Right lobe of liver (tissue), 6 donors: ENCODE measurements around the gene SAXO1. TPM values are rescaled to one million over a fixed set of nuclear protein-coding genes. Genes with fewer than 3 reads are reported as not detected.

Experiments used
- ATAC-seq, 4 donors: fragments of 200-7000 bp; cut with Tn5 transposase; one replicate each; pipeline ENCODE4 v1.9.1; 2020; ENCODE audit warnings: mild to moderate bottlenecking in 4 of 4, moderate library complexity in 4 of 4
- DNase-seq, 3 donors: peaks; one replicate each; pipeline ENCODE4 v3.0.0-alpha.2; 2020
- H3K27ac ChIP-seq, 3 donors: fragments of 200-600 bp; one replicate each; pipeline ENCODE4 v1.8.0; 2022
- H3K27me3 ChIP-seq, 2 donors: fragments of 200-600 bp; one replicate each; pipeline ENCODE4 v1.8.0; 2022
- H3K36me3 ChIP-seq, 4 donors: fragments of 200-600 bp; sonication (generic) in 1 of 4; one replicate each; pipeline versions ENCODE4 v1.5.1 to v1.8.0; 2017 to 2022; ENCODE audit warnings: control low read depth in 1 of 4
- H3K4me1 ChIP-seq, 4 donors: fragments of 200-600 bp; sonication (generic) in 1 of 4; one replicate each; pipeline versions ENCODE4 v1.5.1 to v1.8.0; 2017 to 2022; ENCODE audit warnings: control low read depth in 1 of 4
- H3K4me3 ChIP-seq, 3 donors: fragments of 200-600 bp; one replicate each; pipeline ENCODE4 v1.8.0; 2022
- H3K9me3 ChIP-seq, 4 donors: fragments of 200-600 bp; sonication (generic) in 1 of 4; one replicate each; pipeline versions ENCODE4 v1.5.1 to v1.8.0; 2017 to 2022; ENCODE audit warnings: control low read depth in 1 of 4
- POLR2A ChIP-seq: fragments of 450-650 bp; IDR thresholded peaks from one replicate; pipeline ENCODE4 v1.6.1; 2017; ENCODE audit warnings: antibody characterized with exemption, mild to moderate bottlenecking
- WGBS: methylation state at CpG from one replicate; pipeline ENCODE4 v1.1.6; 2018; ENCODE audit warnings: low coverage, low lambda C conversion rate; ENCODE audit not compliant: insufficient coverage; ENCODE audit errors: missing lambda C conversion rate; 5-methylcytosine and 5-hydroxymethylcytosine counted together
- intact Hi-C, 2 donors: fragments of 100-400 bp; cut with DNase I; formaldehyde crosslinking; loops; one replicate each; pipeline versions ENCODE4 v1.11.2 to v1.14.1; 2022
- total RNA-seq, 6 experiments: library from RNA; depleted of rRNA in 2 of 6; stranded (reverse); fragments of >200 nt in 2 of 6; fragmentation: NEBNext Ultra II Directional in 3 of 6; extraction: Animal tissue kit (Norgen Biotek cat#: 25700) in 3 of 6; gene quantifications; one replicate each; pipeline versions ENCODE4 v1.1.0 to v1.2.4, GENCODE V29; 2016 to 2023
- TF ChIP-seq, protein P1 (sequence below), 4 donors: fragments of 200-600 bp in 3 of 4; fragments of 450-650 bp in 1 of 4; IDR thresholded peaks; one replicate each; pipeline versions ENCODE4 v1.5.1 to v1.8.0; 2016 to 2022; ENCODE audit warnings: antibody characterized with exemption in 4 of 4, mild to moderate bottlenecking in 2 of 4
- donor health status: DM: no; HTN: yes; CAD: no.
- donor health status: DM: no; HTN: no; CAD: no.
- donor health status: DM: no; HTN: no; CAD: no.
- donor health status: DM: no; HTN: yes; CAD: no.
- donor health status: DM: no; HTN: yes; CAD: no.

The SAXO1 gene
- total RNA-seq, 6 experiments from 2014 or later, result 0.15 TPM; not detected in 5

DNA sequence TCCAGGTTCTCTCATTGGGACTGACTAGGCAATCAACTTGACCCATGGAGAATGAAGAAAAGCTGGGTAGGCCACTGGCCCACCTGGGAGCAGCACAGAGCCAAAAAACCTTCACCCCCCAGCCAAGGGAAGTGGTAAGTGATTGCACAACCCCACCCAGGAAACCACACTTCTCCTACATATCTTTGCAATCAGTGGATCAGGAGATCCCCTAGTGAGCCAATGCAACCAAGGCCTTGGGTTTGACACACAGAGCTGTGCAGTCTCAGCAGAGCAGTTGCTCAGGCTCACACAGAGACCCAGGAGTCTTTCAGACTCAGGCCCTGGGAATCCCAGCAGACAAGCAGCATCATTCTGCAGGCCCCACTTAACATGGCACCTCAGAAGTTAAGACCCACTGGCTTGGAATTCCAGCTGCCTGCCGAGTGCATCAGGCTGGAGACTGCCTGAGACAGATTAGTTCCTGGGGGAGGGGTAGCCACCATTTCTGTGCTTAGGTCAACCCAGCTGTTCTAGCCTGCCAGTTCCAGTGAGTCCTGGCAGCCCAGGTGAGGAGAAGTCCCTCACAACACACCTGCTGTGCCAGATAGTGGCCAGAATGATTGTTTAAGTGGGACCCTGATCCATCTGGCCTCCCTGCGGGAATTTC lies 136.4 kb downstream of the SAXO1 start:
- intact Hi-C loops, result no loop called here
- Histone ChIP-seq H3K27ac (no peak overlapping the region), H3K4me1 (no peaks in the 10 kb centered on the region), H3K9me3 (no peaks in the 10 kb centered on the region), H3K4me3 (no peak overlapping the region), H3K36me3 (no peaks in the 10 kb centered on the region), H3K27me3 (no peaks in the 10 kb centered on the region)
- no peak for TF ChIP-seq POLR2A
- TF ChIP-seq, protein P1, sequence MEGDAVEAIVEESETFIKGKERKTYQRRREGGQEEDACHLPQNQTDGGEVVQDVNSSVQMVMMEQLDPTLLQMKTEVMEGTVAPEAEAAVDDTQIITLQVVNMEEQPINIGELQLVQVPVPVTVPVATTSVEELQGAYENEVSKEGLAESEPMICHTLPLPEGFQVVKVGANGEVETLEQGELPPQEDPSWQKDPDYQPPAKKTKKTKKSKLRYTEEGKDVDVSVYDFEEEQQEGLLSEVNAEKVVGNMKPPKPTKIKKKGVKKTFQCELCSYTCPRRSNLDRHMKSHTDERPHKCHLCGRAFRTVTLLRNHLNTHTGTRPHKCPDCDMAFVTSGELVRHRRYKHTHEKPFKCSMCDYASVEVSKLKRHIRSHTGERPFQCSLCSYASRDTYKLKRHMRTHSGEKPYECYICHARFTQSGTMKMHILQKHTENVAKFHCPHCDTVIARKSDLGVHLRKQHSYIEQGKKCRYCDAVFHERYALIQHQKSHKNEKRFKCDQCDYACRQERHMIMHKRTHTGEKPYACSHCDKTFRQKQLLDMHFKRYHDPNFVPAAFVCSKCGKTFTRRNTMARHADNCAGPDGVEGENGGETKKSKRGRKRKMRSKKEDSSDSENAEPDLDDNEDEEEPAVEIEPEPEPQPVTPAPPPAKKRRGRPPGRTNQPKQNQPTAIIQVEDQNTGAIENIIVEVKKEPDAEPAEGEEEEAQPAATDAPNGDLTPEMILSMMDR (IDR thresholded peaks at IDR 0.05), result no peak
- DNase-seq, result no peak
- no peak for ATAC-seq
- no CpG with 5 or more reads among the region's 2 CpGs for whole genome bisulfite sequencing

DNA sequence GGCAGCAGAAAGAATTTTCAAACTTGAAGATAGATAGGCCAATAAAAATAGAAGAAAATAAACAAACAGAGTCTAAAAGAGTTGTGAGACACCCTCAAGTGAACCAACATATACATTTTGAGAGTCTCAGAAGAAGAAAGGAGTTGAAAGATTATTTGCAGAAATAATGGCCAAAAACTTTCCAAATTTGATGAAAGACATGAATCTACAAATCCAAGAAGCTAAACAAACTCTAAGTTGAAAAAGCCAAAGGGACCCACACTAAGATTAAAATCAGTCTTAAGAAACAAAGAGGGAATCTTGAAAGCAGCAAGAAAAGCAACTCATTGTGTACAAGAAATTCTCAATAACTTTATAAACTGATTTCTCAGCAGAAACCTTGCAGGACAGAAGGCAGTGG lies 137.0 kb downstream of the SAXO1 start:
- intact Hi-C loops, result no loop called here
- ATAC-seq, result no peak
- Histone ChIP-seq H3K27me3 (no peaks in the 10 kb centered on the region), H3K4me1 (no peaks in the 10 kb centered on the region), H3K27ac (no peak overlapping the region), H3K4me3 (no peak overlapping the region), H3K36me3 (no peaks in the 10 kb centered on the region), H3K9me3 (no peaks in the 10 kb centered on the region)
- TF ChIP-seq, protein P1 (IDR thresholded peaks at IDR 0.05), result no peak
- TF ChIP-seq POLR2A, result no peak
- DNase-seq, result no peak

DNA sequence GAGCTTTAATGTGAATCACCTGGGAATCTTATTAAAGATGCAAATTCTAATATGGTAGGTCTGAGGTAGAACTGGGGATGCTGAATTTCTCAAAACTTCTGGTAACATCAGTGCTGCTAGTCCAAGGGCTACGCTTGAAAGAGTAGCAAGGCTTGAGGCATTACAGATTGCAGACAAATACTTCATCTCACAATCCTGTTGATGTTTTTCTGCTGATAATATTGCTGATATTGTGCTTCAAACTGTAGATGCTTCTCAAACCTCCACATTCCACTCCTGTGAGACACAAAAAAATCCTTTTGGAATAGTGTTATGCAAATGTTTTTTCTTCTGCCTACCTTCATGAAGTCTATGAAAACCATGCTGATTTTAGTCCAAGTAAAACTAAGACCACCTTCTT lies 139.5 kb downstream of the SAXO1 start:
- H3K4me3 ChIP-seq, result no peak overlapping the region
- DNase-seq (no peak), ATAC-seq (no peak)
- intact Hi-C loops, result no loop called here
- H3K27me3 ChIP-seq, result no peaks in the 10 kb centered on the region
- no peaks in the 10 kb centered on the region for H3K4me1 ChIP-seq
- no peaks in the 10 kb centered on the region for H3K36me3 ChIP-seq
- no peak overlapping the region for H3K27ac ChIP-seq
- no peak for TF ChIP-seq POLR2A
- TF ChIP-seq, protein P1 (IDR thresholded peaks at IDR 0.05), result no peak
- H3K9me3 ChIP-seq, result no peaks in the 10 kb centered on the region
- WGBS, result 29% methylated on average over 1 of the region's 1 CpG

GRCh38 chr9:18893046-18893445 lies 140.0 kb downstream of the SAXO1 start:
- DNase-seq (no peak), ATAC-seq (no peak)
- no peaks in the 10 kb centered on the region for H3K36me3 ChIP-seq
- no peak overlapping the region for H3K27ac ChIP-seq
- no peak overlapping the region for H3K4me3 ChIP-seq
- no peaks in the 10 kb centered on the region for H3K27me3 ChIP-seq
- no peaks in the 10 kb centered on the region for H3K9me3 ChIP-seq
- 70% methylated on average over 3 of the region's 4 CpGs for WGBS
- TF ChIP-seq, protein P1 (IDR thresholded peaks at IDR 0.05), result no peak
- no peak for TF ChIP-seq POLR2A
- intact Hi-C loops, result no loop called here
- no peaks in the 10 kb centered on the region for H3K4me1 ChIP-seq
